Gastrocnemius medialis (tissue), 4 donors: ENCODE data around the gene TMCC2. TPM values are rescaled to one million over a fixed set of nuclear protein-coding genes. Genes with fewer than 3 reads are reported as not detected.

ENCODE experiments used
- ATAC-seq, 2 donors: fragments of 150-250 bp; one replicate each; pipeline ENCODE4 v1.9.1; 2016
- DNase-seq, 2 donors: peaks; one replicate each; pipeline ENCODE4 v3.0.0-alpha.2; 2019
- H3K27ac ChIP-seq, 4 donors: fragments of 200-600 bp; sonication (generic); 1 replicate in 1 of 4; 2 replicates in 3 of 4; pipeline ENCODE4 v1.5.1; 2016 to 2018; ENCODE audit warnings: mild to moderate bottlenecking in 2 of 4, moderate library complexity in 1 of 4
- H3K27me3 ChIP-seq, 3 donors: fragments of 200-600 bp; sonication (generic) in 2 of 3; 1 replicate in 1 of 3; 2 replicates in 2 of 3; pipeline versions ENCODE4 v1.5.1 to v1.6.0; 2016 to 2019; ENCODE audit warnings: mild to moderate bottlenecking in 1 of 3, moderate library complexity in 1 of 3
- H3K36me3 ChIP-seq, 2 donors: fragments of 200-600 bp; sonication (generic) in 1 of 2; one replicate each; pipeline ENCODE4 v1.5.1; 2017 to 2018
- H3K4me1 ChIP-seq, 2 donors: fragments of 200-600 bp; sonication (generic) in 1 of 2; one replicate each; pipeline ENCODE4 v1.5.1; 2016 to 2017; ENCODE audit warnings: mild to moderate bottlenecking in 2 of 2
- H3K4me3 ChIP-seq, 4 donors: fragments of 200-600 bp; sonication (generic) in 3 of 4; 1 replicate in 1 of 4; 2 replicates in 3 of 4; pipeline ENCODE4 v1.5.1; 2016 to 2019; ENCODE audit warnings: mild to moderate bottlenecking in 2 of 4
- H3K9me3 ChIP-seq, 3 donors: fragments of 200-600 bp; sonication (generic) in 2 of 3; 1 replicate in 1 of 3; 2 replicates in 2 of 3; pipeline ENCODE4 v1.5.1; 2016 to 2019
- POLR2A ChIP-seq, 2 donors: fragments of 450-650 bp; IDR thresholded peaks; one replicate each; pipeline ENCODE4 v1.6.1; 2017; ENCODE audit warnings: antibody characterized with exemption in 2 of 2, mild to moderate bottlenecking in 2 of 2, moderate library complexity in 2 of 2
- in situ Hi-C, 4 donors: fragments of 200-750 bp; cut with MboI; loops; one replicate each; pipeline versions ENCODE4 v1.15.0 to v1.8.0; 2017; ENCODE audit warnings: low sequenced_read_pairs in 4 of 4
- intact Hi-C: fragments of 100-400 bp; cut with DNase I; formaldehyde crosslinking; loops from one replicate; pipeline ENCODE4 v1.15.1; 2023; ENCODE audit warnings: low total_unique reads
- total RNA-seq, 4 donors: library from RNA; depleted of rRNA; stranded (reverse); fragments of >200 nt; gene quantifications; one replicate each; pipeline versions ENCODE4 v1.1.0 to v1.2.3, GENCODE V29; 2016
- TF ChIP-seq, protein P1 (sequence below), 5 experiments: fragments of 450-650 bp in 3 of 5; fragments of 200-600 bp in 2 of 5; sonication (generic) in 2 of 5; IDR thresholded peaks in 4 of 5; conservative IDR thresholded peaks in 1 of 5; 1 replicate in 4 of 5; 2 replicates in 1 of 5; pipeline ENCODE4 v1.5.1; 2016 to 2019; ENCODE audit warnings: antibody characterized with exemption in 5 of 5, mild to moderate bottlenecking in 3 of 5, moderate library complexity in 3 of 5

The TMCC2 gene
- total RNA-seq, 4 donors from 2014 or later, result 1.1 to 7.6 (median 5.6) TPM

DNA sequence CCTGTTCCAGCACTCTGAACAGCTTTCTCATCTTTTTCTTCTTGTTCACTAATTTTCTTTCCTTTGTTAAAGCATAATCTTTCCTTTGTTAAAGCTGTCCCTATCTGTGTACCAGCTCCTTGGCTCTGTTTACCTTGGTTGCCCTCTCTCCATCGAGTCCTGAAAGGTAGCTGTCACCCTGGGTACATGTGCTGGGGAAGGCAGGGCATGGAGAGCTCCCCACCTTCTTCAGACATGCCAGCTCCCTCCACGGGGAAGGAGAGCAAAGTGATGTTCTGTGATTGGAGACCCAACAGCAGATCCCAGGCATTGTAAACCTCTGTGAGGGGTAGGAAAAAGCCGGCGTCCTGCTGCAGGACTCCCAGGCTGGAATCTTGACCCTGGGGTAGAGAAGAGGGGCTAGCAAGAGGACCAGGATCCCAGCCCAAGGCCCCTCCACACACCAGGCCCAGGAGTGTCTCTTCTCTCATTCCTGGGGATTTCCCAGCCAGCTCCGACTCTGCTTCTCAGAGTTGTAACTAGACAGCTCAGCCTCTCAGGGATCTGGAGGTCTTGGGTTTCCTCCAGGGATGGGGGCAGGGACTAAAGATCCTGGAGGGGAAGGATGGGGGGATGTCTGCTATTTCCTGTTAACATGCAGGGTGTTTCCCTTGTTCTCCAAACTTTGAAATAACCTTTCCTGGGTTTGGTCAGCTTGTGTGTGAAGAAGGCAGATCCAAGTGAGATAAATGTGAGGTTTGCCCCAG lies 34.4 kb downstream of the TMCC2 start:
- H3K4me1 ChIP-seq, result peaks cover 41 to 42% of the 10 kb centered on the region in 2 donors
- DNase-seq (no peak), ATAC-seq (no peak)
- in situ Hi-C loops, result loop anchor here in 1 of 4 donors (25.0 kb wide), 1 partner anchor 275 kb away; no protein-coding TSS in a partner anchor
- no peaks in the 10 kb centered on the region for H3K36me3 ChIP-seq
- TF ChIP-seq, protein P1, sequence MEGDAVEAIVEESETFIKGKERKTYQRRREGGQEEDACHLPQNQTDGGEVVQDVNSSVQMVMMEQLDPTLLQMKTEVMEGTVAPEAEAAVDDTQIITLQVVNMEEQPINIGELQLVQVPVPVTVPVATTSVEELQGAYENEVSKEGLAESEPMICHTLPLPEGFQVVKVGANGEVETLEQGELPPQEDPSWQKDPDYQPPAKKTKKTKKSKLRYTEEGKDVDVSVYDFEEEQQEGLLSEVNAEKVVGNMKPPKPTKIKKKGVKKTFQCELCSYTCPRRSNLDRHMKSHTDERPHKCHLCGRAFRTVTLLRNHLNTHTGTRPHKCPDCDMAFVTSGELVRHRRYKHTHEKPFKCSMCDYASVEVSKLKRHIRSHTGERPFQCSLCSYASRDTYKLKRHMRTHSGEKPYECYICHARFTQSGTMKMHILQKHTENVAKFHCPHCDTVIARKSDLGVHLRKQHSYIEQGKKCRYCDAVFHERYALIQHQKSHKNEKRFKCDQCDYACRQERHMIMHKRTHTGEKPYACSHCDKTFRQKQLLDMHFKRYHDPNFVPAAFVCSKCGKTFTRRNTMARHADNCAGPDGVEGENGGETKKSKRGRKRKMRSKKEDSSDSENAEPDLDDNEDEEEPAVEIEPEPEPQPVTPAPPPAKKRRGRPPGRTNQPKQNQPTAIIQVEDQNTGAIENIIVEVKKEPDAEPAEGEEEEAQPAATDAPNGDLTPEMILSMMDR (IDR thresholded peaks at IDR 0.05 in 4 of 5, conservative IDR thresholded peaks at IDR 0.05 in 1 of 5), result no peak
- TF ChIP-seq POLR2A (IDR thresholded peaks at IDR 0.05), result no peak
- H3K27me3 ChIP-seq, result no peaks in the 10 kb centered on the region
- H3K9me3 ChIP-seq, result no peaks in the 10 kb centered on the region
- peak overlapping the region; percentile 41 to 78 (median 43) for H3K27ac ChIP-seq
- intact Hi-C loops, result no loop called here
- no peak overlapping the region for H3K4me3 ChIP-seq

DNA sequence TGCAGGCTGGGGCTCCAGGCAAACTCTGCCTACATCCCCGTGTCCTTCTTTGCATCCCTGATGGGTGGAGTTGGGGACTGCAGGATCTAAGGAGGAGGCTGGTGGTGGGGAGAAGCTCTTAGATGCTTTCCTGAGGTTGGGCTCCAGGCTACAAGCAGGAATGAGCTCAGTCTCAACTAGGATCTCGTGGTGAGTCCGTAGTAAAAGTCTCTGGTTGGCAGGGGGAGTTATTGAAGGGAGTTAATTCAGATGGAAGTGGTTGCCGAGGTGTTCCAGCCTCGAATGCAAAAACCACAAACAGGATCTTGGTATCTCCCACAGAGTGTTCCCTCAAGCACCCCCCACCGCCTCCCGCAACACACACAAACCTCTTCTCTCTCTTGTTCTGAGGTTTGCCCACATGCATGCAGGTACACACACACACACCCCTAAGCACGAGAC lies 35.0 kb downstream of the TMCC2 start:
- Histone ChIP-seq H3K4me3 (no peak overlapping the region), H3K36me3 (no peaks in the 10 kb centered on the region), H3K4me1 (peaks cover 45 to 47% of the 10 kb centered on the region in 2 donors), H3K27ac (no peak overlapping the region), H3K9me3 (no peaks in the 10 kb centered on the region), H3K27me3 (no peaks in the 10 kb centered on the region)
- intact Hi-C loops (no loop called here), in situ Hi-C loops (loop anchor here in 1 of 4 donors (25.0 kb wide), 1 partner anchor 275 kb away; no protein-coding TSS in a partner anchor)
- ATAC-seq (no peak), DNase-seq (no peak)
- TF ChIP-seq POLR2A (IDR thresholded peaks at IDR 0.05), result no peak

DNA sequence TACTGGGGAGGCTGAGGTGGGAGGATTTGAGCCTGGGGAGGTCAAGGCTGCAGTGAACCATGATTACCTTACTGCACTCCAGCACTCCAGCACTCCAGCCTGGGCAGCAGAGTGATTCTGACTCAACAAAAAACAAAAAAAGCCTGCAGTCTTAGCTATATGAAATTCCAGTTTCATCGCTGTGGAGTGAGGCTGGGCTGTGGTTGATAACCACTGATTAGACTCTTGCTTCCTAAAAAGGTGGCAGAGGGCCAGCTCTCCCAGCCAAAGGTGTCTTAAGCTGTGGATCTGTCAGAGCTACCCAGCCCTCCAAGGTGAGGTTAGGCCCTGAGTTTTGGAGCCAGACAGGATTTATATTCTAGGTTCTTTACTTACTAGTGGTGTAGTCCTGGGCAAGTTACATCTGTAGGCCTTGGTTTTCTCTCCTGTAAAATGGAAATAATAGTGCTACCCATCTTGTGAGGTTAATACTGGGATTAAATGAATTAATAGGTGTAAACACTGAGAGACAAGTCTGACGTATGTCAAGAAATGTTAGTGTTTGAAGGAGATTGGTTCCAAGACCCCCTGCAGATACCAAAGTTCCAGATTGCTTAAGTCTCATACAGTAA lies 35.9 kb downstream of the TMCC2 start:
- in situ Hi-C loops, result loop anchor here in 1 of 4 donors (25.0 kb wide), 1 partner anchor 276 kb away; no protein-coding TSS in a partner anchor
- DNase-seq (no peak), ATAC-seq (no peak)
- Histone ChIP-seq H3K27ac (no peak overlapping the region), H3K27me3 (no peaks in the 10 kb centered on the region), H3K36me3 (no peaks in the 10 kb centered on the region), H3K4me1 (peaks cover 39 to 40% of the 10 kb centered on the region in 2 donors), H3K4me3 (no peak overlapping the region), H3K9me3 (no peaks in the 10 kb centered on the region)
- no peak for TF ChIP-seq POLR2A (IDR thresholded peaks at IDR 0.05)
- TF ChIP-seq, protein P1 (IDR thresholded peaks at IDR 0.05 in 4 of 5, conservative IDR thresholded peaks at IDR 0.05 in 1 of 5), result no peak
- intact Hi-C loops, result no loop called here

DNA sequence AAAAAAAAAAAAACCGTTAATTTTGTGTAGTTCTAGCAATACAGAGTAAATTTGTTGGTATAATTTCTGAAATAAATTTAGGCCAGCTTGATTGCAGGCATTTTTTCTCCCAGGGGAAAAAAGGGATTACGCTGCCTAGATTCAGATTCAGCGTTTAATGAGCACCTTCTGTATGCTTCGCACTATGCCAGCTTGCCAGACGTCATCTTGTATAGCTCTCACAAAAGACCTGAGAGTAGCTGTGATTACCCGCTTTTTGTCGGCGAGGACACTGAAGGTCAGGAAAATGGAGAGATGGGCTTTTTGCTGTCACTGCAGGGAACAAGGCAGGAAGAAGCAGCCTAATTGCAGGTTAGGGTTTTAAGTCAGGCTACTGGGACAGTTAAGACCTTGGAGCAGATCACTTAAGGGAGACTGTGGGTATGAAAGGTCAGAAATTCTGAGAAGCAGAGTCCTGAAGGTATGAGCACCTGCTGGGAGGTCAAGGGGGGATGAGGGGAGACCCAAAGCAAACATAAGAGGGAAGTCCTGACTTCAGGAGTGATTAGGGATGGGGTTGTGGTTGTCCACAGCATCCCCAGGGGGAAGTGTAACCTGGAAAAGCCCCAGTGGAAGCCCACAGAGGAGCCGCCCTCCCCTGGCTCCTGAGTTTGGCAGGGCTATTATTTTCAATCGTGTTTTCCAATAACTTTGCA lies 39.0 kb downstream of the TMCC2 start:
- Histone ChIP-seq H3K36me3 (peaks cover 0 to 5% of the 10 kb centered on the region in 2 donors), H3K4me3 (no peak overlapping the region), H3K4me1 (peaks cover 33 to 40% of the 10 kb centered on the region in 2 donors), H3K9me3 (no peaks in the 10 kb centered on the region), H3K27me3 (no peaks in the 10 kb centered on the region), H3K27ac (peak overlapping the region in 2 of 4 donors; percentile 39 to 44)
- TF ChIP-seq, protein P1 (IDR thresholded peaks at IDR 0.05 in 4 of 5, conservative IDR thresholded peaks at IDR 0.05 in 1 of 5), result no peak
- TF ChIP-seq POLR2A (IDR thresholded peaks at IDR 0.05), result no peak
- intact Hi-C loops (no loop called here), in situ Hi-C loops (loop anchor here in 1 of 4 donors (25.0 kb wide), 1 partner anchor 279 kb away; no protein-coding TSS in a partner anchor)
- ATAC-seq, result no peak
- no peak for DNase-seq
